EL (cell line): ENCODE results near the gene TECR.
"Not testable (repeated sequence)": the region's sequence is repeated elsewhere in the genome, so short reads cannot be mapped to it uniquely, and the experiment has no call there.

Experiments used
- DNase-seq: peaks from one replicate; pipeline ENCODE4 v3.0.0-alpha.2; 2016

Gene TECR

DNA sequence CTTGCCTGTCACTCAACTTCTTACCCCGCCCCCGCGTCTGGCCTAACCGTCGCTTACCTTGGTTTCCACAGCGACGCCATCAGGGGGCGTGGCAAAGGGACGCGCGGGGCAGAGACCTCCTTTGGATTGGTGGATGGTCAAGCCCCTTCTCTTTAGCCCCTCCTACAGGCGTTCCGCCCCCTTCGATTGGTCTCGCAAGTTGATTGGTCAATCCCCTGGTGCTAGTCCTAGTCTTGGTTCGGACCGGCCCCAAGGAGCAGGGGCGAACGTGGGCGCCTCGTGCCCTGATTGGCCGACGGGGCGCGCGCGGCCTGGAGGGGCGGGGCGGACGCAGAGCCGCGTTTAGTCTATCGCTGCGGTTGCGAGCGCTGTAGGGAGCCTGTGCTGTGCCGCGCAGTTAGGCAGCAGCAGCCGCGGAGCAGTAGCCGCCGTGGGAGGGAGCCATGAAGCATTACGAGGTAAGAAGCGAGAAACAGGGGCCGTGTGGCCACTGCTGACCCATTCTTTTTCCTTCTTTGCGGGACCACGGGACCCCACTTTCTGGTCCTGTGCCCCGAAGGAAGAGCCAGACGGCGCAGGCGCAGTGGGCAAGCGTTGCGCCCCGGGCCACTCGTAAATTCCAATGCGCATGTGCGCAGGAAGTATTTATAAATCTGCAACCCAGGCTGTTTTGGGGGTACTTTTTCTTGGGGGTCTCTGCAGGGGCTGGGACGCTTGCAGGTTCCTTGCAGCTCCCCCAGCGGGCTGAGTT, at the start of gene TECR:
Gene TECR (plus strand): TSS at position 341 of the 751 bp plus-strand sequence. CDS start 103 bp downstream, at position 444.
- peak; percentile 100 for DNase-seq

GRCh38 chr19:14479975-14480699, 49.3 kb upstream of the TECR start:
- peak; percentile 23 for DNase-seq

GRCh38 chr19:14480700-14481079, 48.7 kb upstream of the TECR start:
- peak; percentile 70 for DNase-seq

DNA sequence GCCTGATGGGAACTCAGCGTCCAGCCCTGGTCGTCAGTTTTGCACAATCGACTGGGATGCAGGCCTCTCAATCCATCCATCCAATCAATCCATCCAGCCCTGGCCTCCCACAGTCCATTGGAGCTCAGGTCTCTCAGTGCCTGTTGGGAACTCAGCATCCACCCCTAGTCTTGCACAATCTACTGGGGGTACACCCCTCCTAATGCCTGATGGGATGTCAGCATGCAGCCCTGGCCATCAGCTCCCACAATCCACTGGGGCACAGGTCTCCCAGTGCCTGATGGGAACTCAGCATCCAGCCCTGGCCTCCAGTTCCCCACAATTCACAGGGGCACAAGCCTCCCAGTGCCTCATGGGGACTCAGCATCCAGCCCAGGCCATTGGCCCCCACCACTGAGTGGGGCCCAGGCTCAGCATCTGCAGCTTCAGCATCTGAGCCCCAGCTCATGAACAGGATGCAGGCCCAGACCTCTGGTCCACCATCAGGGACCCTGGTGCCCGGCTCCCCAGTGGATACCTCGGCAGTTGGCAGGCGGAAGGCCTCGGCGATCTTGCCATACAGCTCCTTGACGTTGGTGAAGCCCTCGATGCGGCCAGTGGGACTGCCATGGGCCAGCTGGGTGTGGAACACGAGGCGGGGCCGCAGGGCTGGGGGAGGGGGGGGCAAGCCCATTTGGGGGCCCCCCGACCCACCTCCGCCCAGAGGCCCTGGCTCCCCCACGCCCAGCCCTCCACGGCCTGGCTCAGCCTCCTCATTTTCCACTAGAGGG, 47.0 kb upstream of the TECR start:
- DNase-seq, result no peak

GRCh38 chr19:14487370-14488125, 41.8 kb upstream of the TECR start:
- peak; percentile 55 for DNase-seq

GRCh38 chr19:14492756-14493337, 36.5 kb upstream of the TECR start:
- no peak for DNase-seq

DNA sequence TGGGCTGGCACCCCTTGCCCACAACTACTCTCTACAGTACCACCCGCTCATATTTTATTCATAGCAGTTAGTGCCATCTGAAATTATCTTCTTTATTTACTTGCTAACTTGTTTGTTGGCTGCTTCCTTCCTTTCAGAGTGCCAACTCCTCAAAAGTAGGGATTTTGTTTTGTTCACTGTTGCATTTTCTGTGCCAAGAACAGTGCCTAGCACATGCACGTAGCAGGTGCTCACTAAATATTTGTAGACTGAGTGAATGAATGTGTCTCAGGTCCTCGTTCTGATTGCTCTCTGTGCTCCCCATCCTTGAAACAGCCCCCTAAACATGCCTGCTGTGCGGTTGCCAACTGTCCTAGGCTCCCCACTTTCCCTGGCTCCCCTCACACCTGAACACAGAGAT, 35.0 kb upstream of the TECR start:
- no peak for DNase-seq

- peak; percentile 38 for DNase-seq
Observed at GRCh38 chr19:14494910-14495671, 34.3 kb upstream of the TECR start.

- no peak for DNase-seq
Observed at GRCh38 chr19:14495672-14496028, 33.7 kb upstream of the TECR start.

DNA sequence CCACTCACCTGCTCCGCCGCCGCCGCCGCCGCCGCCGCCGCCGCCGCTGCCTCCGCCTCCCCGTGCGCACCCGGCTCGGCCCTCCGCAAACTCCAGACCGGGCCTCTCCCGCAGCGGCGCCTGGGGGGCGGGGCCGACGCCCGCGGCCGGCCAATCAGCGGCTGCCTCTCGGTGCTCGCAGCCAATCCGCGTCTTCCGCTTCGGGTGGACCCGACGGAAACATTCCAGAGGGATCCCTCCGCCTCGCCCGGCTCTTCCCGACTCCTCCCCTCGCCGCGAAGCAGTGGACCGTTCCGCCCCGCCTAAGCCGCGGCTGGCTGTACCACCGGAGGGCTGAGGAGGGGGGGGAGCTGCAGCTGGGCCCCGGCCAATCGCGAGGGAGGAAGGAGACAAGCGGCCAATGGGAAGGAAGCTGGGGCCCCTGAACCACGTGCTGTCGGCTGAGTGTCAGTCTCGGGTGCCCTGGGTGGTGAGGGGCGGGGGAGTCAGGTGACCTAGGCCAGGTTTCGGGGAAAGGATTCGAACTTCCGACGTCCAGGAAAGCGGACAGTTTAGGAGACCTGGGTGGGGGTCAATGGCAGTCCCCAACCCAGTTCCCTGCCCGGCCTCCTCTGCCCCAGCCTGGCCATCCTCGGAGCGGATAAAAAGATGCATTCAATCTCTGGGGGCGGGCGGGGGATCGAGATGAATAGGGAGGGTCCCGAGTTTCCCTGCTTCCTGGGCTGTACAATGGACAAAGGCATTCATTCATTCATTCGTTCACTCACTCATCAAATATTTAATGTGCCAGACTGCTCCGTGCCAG, 33.2 kb upstream of the TECR start, which contains the start of gene GIPC1:
Gene GIPC1 (minus strand): TSS at position 99 of the 805 bp plus-strand sequence. CDS start 13,151 bp downstream, outside the sequence.
- peak; percentile 99 for DNase-seq

- DNase-seq, result no peak
Observed at GRCh38 chr19:14496834-14497227, 32.6 kb upstream of the TECR start.

DNA sequence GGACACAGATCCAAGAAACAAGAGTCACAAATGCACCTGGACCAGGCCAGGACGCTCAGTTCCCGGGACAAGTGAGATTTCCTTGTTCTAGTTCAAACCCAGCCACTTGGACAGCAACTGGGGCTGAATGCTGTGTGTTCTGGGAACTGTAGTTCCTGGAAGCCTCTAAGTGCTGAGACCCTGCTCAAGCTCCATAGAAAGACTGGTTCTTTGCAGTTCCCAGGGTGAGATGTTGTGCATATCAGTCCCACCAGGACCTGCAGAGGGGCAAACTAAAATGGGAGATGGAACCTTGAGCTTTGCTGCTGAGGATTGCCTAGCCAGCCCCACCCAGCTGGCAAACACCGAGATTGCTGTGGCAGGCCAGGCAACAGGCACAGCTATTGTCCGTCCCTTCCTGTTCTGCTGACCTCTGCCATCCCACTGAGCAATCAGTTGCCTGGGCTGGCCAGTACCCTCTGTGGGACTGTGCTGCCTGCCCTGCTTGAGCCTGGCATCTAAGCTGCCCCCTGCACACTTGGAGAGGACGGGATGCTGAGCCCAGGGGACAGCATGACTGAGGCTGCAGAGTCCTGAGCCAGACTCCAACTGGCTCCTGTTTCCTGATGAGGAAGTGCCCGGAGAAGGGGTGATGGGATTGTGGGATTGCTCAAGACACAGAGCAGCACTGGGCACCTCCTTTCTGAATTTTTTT, 32.0 kb upstream of the TECR start:
- no peak for DNase-seq

DNA sequence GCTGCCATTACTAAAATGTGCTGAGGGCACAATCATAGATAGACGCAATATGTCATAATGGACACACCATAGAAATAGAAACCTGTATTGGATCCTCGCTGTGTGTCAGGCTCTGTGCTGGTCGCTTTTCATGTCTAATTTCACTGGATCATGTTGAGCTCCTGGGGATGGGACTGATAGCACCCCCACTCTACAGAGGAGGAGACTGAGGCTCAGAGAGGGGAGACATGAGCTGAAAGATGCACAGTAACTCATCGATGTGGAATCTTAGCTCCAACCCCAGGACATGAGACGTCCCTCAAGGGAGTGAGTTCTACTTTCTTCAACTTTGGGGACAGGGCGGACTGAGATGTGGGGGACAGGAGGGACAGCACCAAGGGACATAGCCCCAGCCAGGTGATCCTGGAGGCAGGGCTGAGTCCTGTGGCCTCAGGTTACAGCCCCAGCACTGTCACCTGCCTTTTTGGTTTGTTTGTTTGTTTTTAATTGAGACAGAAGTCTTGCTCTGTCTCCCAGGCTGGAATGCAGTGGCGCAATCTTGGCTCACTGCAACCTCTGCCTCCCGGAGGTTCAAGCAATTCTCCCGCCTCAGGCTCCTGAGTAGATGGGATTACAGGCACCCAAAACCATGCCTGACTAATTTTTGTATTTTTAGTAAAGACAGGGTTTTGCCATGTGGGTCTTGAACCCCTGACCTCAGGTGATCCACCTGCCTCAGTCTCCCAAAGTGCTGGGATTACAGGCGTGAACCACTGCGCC, 26.9 kb upstream of the TECR start:
- DNase-seq, result peak; percentile 57

DNA sequence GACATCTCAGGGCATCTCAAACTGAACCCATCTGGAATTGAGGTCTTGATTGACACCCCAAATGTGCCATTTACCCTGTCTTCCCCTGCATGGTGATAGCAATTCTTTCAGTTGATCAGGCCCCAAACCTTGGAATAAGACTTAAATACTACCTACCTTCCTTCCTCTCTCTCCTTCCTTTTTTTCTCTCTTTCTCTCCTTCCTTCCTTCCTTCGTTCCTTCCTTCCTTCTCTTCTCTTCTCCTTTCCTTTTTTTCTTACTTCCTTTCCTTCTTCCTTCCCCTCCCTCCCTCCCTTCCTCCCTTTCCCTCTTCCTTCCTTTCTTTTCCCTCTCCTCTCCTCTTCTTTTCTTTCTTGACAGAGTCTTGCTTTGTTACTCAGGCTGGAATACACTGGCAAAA, 26.1 kb upstream of the TECR start:
- no peak for DNase-seq

DNA sequence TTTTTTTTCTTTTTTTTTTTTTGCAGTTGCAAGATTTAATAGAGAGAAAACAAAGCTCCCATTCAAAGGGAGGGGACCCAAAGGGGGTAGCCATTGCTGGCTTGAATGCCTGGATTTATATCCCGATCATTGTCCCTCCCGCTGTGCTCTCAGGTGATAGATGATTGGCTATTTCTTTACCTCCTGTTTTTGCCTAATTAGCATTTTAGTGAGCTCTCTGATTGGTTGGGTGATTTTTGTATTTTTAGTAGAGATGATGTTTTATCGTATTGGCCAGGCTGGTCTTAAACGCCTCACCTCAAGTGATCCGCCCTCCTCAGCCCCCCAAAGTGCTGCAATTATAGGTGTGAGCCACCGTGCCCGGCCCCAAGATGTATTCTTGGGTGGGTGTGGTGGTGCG, 24.8 kb upstream of the TECR start:
- DNase-seq, result not testable (repeated sequence)

- peak; percentile 98 for DNase-seq
Observed at GRCh38 chr19:14505488-14506239, 23.7 kb upstream of the TECR start.

- DNase-seq, result peak; percentile 90
Observed at GRCh38 chr19:14507704-14508542, 21.5 kb upstream of the TECR start.
